A549 (cell line): ENCODE measurements around the gene TTC7B. TPM values are rescaled to one million over a fixed set of nuclear protein-coding genes. Genes with fewer than 3 reads are reported as not detected.
A peak's percentile ranks its signal among the peaks of the same experiment; 100 is the strongest.

Source experiments
- ATAC-seq, 2 experiments: fragments of 200-7000 bp in 1 of 2; fragments of >200 bp in 1 of 2; cut with Nextera tagmentation in 1 of 2; cut with Tn5 transposase in 1 of 2; 3 replicates each; pipeline versions ENCODE4 v1.8.0 to v1.9.1; 2018 to 2020; ENCODE audit warnings: mild to moderate bottlenecking in 1 of 2, moderate library complexity in 1 of 2
- CTCF ChIA-PET: fragments of 300-600 bp; sonication (Branson Sonifier 250); formaldehyde crosslinking; extraction: SDS; loops from one replicate; lab custom pipeline; 2021; ENCODE audit warnings: antibody characterized with exemption, inconsistent platforms; lab: Yijun Ruan, JAX
- POLR2A ChIA-PET: fragments of 350-600 bp; formaldehyde crosslinking; extraction: SDS; loops from one replicate; lab custom pipeline; 2021; ENCODE audit warnings: antibody characterized with exemption, inconsistent platforms; lab: Yijun Ruan, JAX
- DNase-seq, 2 experiments: peaks; one replicate each; pipeline versions ENCODE4 v3.0.0 to v3.0.0-alpha.2; 2011 to 2016; ENCODE audit warnings: low read depth in 1 of 2, low spot score in 1 of 2
- FAIRE-seq: peaks from 2 replicates; lab custom pipeline; 2011; peaks lifted over from hg19 to GRCh38; lab: Jason Lieb, UNC
- H3K27ac ChIP-seq, 2 experiments: fragments of >200 bp; sonication (Bioruptor Twin); formaldehyde crosslinking; 3 replicates each; pipeline ENCODE4 v1.5.1; 2016 to 2017
- H3K4me1 ChIP-seq: fragments of >200 bp; sonication (Bioruptor Twin); formaldehyde crosslinking; 3 replicates; pipeline ENCODE4 v1.6.1; 2016
- H3K4me2 ChIP-seq: fragments of >200 bp; sonication (Bioruptor Twin); formaldehyde crosslinking; 3 replicates; pipeline ENCODE4 v1.6.1; 2016
- H3K4me3 ChIP-seq: fragments of >200 bp; sonication (Bioruptor Twin); formaldehyde crosslinking; 3 replicates; pipeline ENCODE4 v1.5.1; 2016
- H3K9me3 ChIP-seq: fragments of >200 bp; sonication (Bioruptor Twin); formaldehyde crosslinking; 3 replicates; pipeline ENCODE4 v1.6.1; 2016
- BHLHE40 ChIP-seq: IDR thresholded peaks from 2 replicates; pipeline ENCODE4 v1.6.1; 2012; ENCODE audit warnings: low read depth, low read length, inconsistent platforms
- CHD4 ChIP-seq: fragments of 200-600 bp; sonication (generic); IDR thresholded peaks from 2 replicates; pipeline ENCODE4 v1.6.1; 2016; ENCODE audit warnings: antibody characterized with exemption, mild to moderate bottlenecking, borderline replicate concordance
- EHF ChIP-seq: fragments of 250-450 bp; sonication (Bioruptor Pico); IDR thresholded peaks from 2 replicates; pipeline ENCODE4 v1.5.0; 2020; ENCODE audit warnings: mild to moderate bottlenecking
- EHMT2 ChIP-seq: fragments of 200-600 bp; sonication (generic); IDR thresholded peaks from 2 replicates; pipeline ENCODE4 v1.6.1; 2016; ENCODE audit warnings: antibody characterized with exemption, low read depth, mild to moderate bottlenecking, moderate library complexity
- FOSB ChIP-seq: fragments of 250-450 bp; sonication (Bioruptor Pico); IDR thresholded peaks from 2 replicates; pipeline ENCODE4 v1.5.0; 2020; ENCODE audit warnings: mild to moderate bottlenecking, moderate library complexity
- FOXS1 ChIP-seq: fragments of 250-450 bp; sonication (Bioruptor Pico); IDR thresholded peaks from 2 replicates; pipeline ENCODE4 v1.5.0; 2020; ENCODE audit warnings: mild to moderate bottlenecking, moderate library complexity
- HOXA7 ChIP-seq: fragments of 250-450 bp; sonication (Bioruptor Pico); IDR thresholded peaks from 2 replicates; pipeline ENCODE4 v1.5.0; 2020; ENCODE audit warnings: mild to moderate bottlenecking, moderate library complexity
- JUN ChIP-seq, 2 experiments: fragments of >200 bp; sonication (Bioruptor Twin); formaldehyde crosslinking; IDR thresholded peaks; 2 replicates in 1 of 2; 3 replicates in 1 of 2; pipeline ENCODE4 v1.6.1; 2016 to 2017
- KDM1A ChIP-seq: fragments of 200-600 bp; sonication (generic); IDR thresholded peaks from 2 replicates; pipeline ENCODE4 v1.6.1; 2016; ENCODE audit warnings: low read depth, mild to moderate bottlenecking
- MAZ ChIP-seq: fragments of 150-350 bp; IDR thresholded peaks from 2 replicates; pipeline ENCODE4 v1.6.1; 2014; ENCODE audit warnings: antibody characterized with exemption, low read depth, low read length, borderline replicate concordance
- NPAS2 ChIP-seq: fragments of 250-450 bp; sonication (Bioruptor Pico); IDR thresholded peaks from 2 replicates; pipeline ENCODE4 v1.8.0; 2022; ENCODE audit warnings: mild to moderate bottlenecking, moderate library complexity, borderline replicate concordance
- POLR2A ChIP-seq: IDR thresholded peaks from 2 replicates; pipeline ENCODE4 v1.6.1; 2012; ENCODE audit warnings: mild to moderate bottlenecking, low read length
- RNF2 ChIP-seq: fragments of 200-600 bp; sonication (generic); IDR thresholded peaks from 2 replicates; pipeline ENCODE4 v1.6.1; 2016; ENCODE audit warnings: low read depth, mild to moderate bottlenecking, antibody characterized with exemption, moderate library complexity, borderline replicate concordance
- ZFP36 ChIP-seq: fragments of 450-650 bp; IDR thresholded peaks from 2 replicates; pipeline ENCODE4 v1.6.1; 2014; ENCODE audit warnings: borderline replicate concordance; ENCODE audit not compliant: partially characterized antibody
- ZNF302 ChIP-seq: fragments of 250-450 bp; sonication (Bioruptor Pico); IDR thresholded peaks from 2 replicates; pipeline ENCODE4 v1.9.0; 2021; ENCODE audit warnings: inconsistent platforms, mild to moderate bottlenecking, moderate library complexity
- ZSCAN20 ChIP-seq: fragments of 250-450 bp; sonication (Bioruptor Pico); IDR thresholded peaks from 2 replicates; pipeline ENCODE4 v1.8.0; 2022; ENCODE audit warnings: mild to moderate bottlenecking, moderate library complexity
- WGBS: methylation state at CpG from one replicate; pipeline ENCODE4 v1.1.6; 2017; ENCODE audit errors: missing lambda C conversion rate; 5-methylcytosine and 5-hydroxymethylcytosine counted together
- polyA plus RNA-seq, 4 experiments: library from polyadenylated mRNA; depleted of rRNA in 3 of 4; stranded (reverse); fragments of >200 nt; fragmentation: RNase III in 1 of 4; extraction: RNeasy Plus Mini Kit Qiagen cat#74134 plus additional on column Dnase treatment in 1 of 4; gene quantifications; 2 replicates in 3 of 4; 3 replicates in 1 of 4; pipeline ENCODE4 v1.2.3, GENCODE V29; 2011 to 2017
- TF ChIP-seq, protein P1 (sequence below): fragments of 450-650 bp; IDR thresholded peaks from 2 replicates; pipeline ENCODE4 v1.6.1; 2014; ENCODE audit warnings: antibody characterized with exemption
- TF ChIP-seq, protein P2 (sequence below): IDR thresholded peaks from 2 replicates; pipeline ENCODE4 v1.6.1; 2012
- TF ChIP-seq, protein P3 (sequence below): fragments of >200 bp; sonication (Bioruptor Twin); formaldehyde crosslinking; IDR thresholded peaks from 3 replicates; pipeline ENCODE4 v1.5.1; 2016
- TF ChIP-seq, protein P4 (sequence below): fragments of >200 bp; sonication (Bioruptor Twin); formaldehyde crosslinking; IDR thresholded peaks from 3 replicates; pipeline ENCODE4 v1.6.1; 2016

Gene TTC7B
- polyA plus RNA-seq, 2 of the 4 experiments (the other 2 are of a cell fraction): 16.6 to 28.0 TPM

DNA sequence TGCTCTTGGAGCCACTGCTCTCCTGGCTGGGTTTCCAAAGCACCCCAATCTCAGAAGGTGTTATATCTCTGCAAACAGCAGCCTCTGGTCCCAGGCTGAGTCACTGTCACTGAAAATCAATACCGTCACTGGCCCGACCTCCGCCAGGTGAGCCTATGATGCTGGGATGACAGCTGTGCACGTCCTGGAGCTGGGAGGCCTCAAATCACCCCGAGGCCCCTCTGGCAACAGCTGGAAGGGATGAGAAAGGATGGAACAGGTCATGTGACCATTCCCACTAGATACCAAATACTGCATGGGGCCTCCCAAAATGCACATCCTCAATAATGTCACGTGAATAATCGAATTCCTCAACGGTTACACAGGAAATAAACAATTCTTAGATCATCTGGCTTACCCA lies 190.8 kb downstream of the TTC7B start:
- CTCF ChIA-PET: no interaction called here
- POLR2A ChIA-PET: no interaction called here
- no peaks in the 10 kb centered on the region for H3K9me3 ChIP-seq
- WGBS: 85% methylated on average over 8 of the region's 8 CpGs
- ATAC-seq (no peak), DNase-seq (no peak), FAIRE-seq (no peak)
- H3K4me2 ChIP-seq: no peak overlapping the region
- H3K4me3 ChIP-seq: no peak overlapping the region
- TF ChIP-seq HOXA7 (CRISPR knock-in tag) (no peak), EHMT2 (no peak), FOXS1 (no peak), MAZ (no peak), JUN (IDR thresholded peaks at IDR 0.05) (no peak), FOSB (CRISPR knock-in tag) (no peak)
- TF ChIP-seq, protein P1, sequence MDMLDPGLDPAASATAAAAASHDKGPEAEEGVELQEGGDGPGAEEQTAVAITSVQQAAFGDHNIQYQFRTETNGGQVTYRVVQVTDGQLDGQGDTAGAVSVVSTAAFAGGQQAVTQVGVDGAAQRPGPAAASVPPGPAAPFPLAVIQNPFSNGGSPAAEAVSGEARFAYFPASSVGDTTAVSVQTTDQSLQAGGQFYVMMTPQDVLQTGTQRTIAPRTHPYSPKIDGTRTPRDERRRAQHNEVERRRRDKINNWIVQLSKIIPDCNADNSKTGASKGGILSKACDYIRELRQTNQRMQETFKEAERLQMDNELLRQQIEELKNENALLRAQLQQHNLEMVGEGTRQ: 0 out of 2 replicates have a peak, but pooled peaks have one; percentile 20
- TF ChIP-seq, protein P2, sequence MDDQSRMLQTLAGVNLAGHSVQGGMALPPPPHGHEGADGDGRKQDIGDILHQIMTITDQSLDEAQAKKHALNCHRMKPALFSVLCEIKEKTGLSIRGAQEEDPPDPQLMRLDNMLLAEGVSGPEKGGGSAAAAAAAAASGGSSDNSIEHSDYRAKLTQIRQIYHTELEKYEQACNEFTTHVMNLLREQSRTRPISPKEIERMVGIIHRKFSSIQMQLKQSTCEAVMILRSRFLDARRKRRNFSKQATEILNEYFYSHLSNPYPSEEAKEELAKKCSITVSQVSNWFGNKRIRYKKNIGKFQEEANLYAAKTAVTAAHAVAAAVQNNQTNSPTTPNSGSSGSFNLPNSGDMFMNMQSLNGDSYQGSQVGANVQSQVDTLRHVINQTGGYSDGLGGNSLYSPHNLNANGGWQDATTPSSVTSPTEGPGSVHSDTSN: no peak
- H3K27ac ChIP-seq: no peak overlapping the region
- H3K4me1 ChIP-seq: peaks cover 6% of the 10 kb centered on the region; the same call in 1 of the 3 replicates

DNA sequence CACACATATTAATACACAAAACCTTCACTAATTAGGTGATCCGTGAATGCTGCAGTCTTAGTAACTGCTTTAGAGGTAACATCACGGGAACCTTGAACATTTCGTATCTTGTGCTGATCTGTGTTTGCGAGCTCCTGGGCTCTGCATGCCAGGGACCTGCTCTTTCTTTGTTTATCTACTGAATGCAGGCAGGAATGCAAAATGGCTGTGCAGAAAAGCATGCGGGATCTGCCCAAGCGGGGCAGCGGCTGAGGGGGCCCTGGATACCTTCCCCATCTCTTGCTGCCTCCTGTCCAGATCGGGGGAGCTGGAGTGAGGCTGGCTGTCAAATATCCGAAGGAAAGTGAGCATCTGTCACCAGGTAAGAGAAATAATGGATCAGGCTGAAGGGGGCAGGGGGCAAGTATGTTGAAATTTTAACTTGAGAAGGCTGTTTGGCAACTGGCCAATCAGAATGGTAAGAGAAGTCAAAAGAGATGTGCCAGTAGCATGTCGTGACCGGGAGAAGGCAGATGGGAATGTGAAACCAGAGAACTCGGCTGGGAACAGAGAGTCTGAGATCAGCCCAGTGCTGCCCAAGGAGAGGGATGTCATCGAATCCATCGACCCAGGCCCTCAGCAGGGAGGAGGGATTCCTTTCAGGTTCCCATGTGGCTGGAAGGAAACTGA lies 191.4 kb downstream of the TTC7B start:
- TF ChIP-seq, protein P2: no peak
- TF ChIP-seq KDM1A (no peak), CHD4 (no peak), POLR2A (no peak), NPAS2 (CRISPR knock-in tag) (no peak), FOXS1 (no peak), JUN (IDR thresholded peaks at IDR 0.05) (no peak), ZSCAN20 (CRISPR knock-in tag) (no peak), BHLHE40 (no peak), ZFP36 (no peak), ZNF302 (CRISPR knock-in tag) (no peak), EHF (CRISPR knock-in tag) (no peak), RNF2 (no peak)
- TF ChIP-seq, protein P3, sequence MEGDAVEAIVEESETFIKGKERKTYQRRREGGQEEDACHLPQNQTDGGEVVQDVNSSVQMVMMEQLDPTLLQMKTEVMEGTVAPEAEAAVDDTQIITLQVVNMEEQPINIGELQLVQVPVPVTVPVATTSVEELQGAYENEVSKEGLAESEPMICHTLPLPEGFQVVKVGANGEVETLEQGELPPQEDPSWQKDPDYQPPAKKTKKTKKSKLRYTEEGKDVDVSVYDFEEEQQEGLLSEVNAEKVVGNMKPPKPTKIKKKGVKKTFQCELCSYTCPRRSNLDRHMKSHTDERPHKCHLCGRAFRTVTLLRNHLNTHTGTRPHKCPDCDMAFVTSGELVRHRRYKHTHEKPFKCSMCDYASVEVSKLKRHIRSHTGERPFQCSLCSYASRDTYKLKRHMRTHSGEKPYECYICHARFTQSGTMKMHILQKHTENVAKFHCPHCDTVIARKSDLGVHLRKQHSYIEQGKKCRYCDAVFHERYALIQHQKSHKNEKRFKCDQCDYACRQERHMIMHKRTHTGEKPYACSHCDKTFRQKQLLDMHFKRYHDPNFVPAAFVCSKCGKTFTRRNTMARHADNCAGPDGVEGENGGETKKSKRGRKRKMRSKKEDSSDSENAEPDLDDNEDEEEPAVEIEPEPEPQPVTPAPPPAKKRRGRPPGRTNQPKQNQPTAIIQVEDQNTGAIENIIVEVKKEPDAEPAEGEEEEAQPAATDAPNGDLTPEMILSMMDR: no peak
- TF ChIP-seq, protein P4, sequence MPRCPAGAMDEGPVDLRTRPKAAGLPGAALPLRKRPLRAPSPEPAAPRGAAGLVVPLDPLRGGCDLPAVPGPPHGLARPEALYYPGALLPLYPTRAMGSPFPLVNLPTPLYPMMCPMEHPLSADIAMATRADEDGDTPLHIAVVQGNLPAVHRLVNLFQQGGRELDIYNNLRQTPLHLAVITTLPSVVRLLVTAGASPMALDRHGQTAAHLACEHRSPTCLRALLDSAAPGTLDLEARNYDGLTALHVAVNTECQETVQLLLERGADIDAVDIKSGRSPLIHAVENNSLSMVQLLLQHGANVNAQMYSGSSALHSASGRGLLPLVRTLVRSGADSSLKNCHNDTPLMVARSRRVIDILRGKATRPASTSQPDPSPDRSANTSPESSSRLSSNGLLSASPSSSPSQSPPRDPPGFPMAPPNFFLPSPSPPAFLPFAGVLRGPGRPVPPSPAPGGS: no peak
- TF ChIP-seq, protein P1: no peak
- Histone ChIP-seq H3K4me3 (no peak overlapping the region), H3K4me2 (0 out of 3 replicates have a peak overlapping the region, but pooled peaks have one; percentile 21), H3K4me1 (peaks cover 6% of the 10 kb centered on the region; the same call in 1 of the 3 replicates), H3K27ac (no peak overlapping the region), H3K9me3 (no peaks in the 10 kb centered on the region)
- POLR2A ChIA-PET: no interaction called here
- no peak for DNase-seq
- FAIRE-seq: no peak
- no peak for ATAC-seq
- WGBS: 91% methylated on average over 14 of the region's 14 CpGs
- CTCF ChIA-PET: interaction anchor here (1.0 kb wide), 1 partner anchor 72 kb away, joined by 3 read pairs; no protein-coding TSS in a partner anchor
